Fibroblast of the aortic adventitia (primary cell): Measurements from ENCODE around the gene CPED1. TPM values are rescaled to one million over a fixed set of nuclear protein-coding genes. Genes with fewer than 3 reads are reported as not detected.

Experiments used
- DNase-seq: peaks from one replicate; pipeline ENCODE4 v3.0.0-alpha.2; 2010; ENCODE audit warnings: low read depth
- H3K4me3 ChIP-seq: 2 replicates; pipeline ENCODE4 v1.5.1; 2011; ENCODE audit warnings: low read depth, mild to moderate bottlenecking, control low read depth, low read length, moderate library complexity
- CTCF ChIP-seq: IDR thresholded peaks from 2 replicates; pipeline ENCODE4 v1.5.1; 2011; ENCODE audit warnings: mild to moderate bottlenecking, low read length, control low read depth, inconsistent platforms; ENCODE audit not compliant: insufficient read depth
- small RNA-seq: library from RNA; depleted of rRNA; stranded (forward); fragments of <200 nt; gene quantifications from one replicate; pipeline ENCODE3, GENCODE V24; 2012
- total RNA-seq: library from RNA; depleted of rRNA; stranded (reverse); fragments of >200 nt; gene quantifications from 2 replicates; pipeline ENCODE4 v1.2.3, GENCODE V29; 2012; ENCODE audit warnings: low replicate concordance

CPED1 gene
- total RNA-seq, 1 donor, result 119 TPM

- DNase-seq, result peak; percentile 30
- H3K4me3 ChIP-seq, result no peak overlapping the region
- no peak for TF ChIP-seq CTCF
Observed at GRCh38 chr7:121344093-121344492, 355.6 kb downstream of the CPED1 start.

GRCh38 chr7:121344497-121344896, 356.0 kb downstream of the CPED1 start:
- no peak for TF ChIP-seq CTCF
- no peak for DNase-seq
- no peak overlapping the region for H3K4me3 ChIP-seq

Small RNA genes lying within 50 kb of the gene (small RNA-seq; reads per million reads assigned to genes)
- not detected for gene HMGN1P18
- gene RNA5SP240, result not detected
- gene RNA5SP241, result not detected
- 0.19 reads per million for gene RNU6-517P

Other genes starting within 250 kb of the CPED1 start
- gene TSPAN12, start 130.6 kb upstream of the CPED1 start, total RNA-seq, result 1.5 and 5.6 TPM in 2 replicates
- 6.7 and 26.3 TPM in 2 replicates for gene ING3, start 37.9 kb upstream of the CPED1 start, total RNA-seq